ENCODE data around the gene STK40. TPM values are rescaled to one million over a fixed set of nuclear protein-coding genes. Genes with fewer than 3 reads are reported as not detected.

STK40 gene
- total and polyA plus RNA-seq, 2 donors from 2014 or later, result 30.9 to 39.2 TPM

- Histone ChIP-seq H3K27me3 (ENCODE audit: control insufficient read depth, insufficient read depth, low read length) (no peaks in the 10 kb centered on the region), H3K9me3 (ENCODE audit: control insufficient read depth in 2 of 3, insufficient read depth in 1 of 3, low read length in 3 of 3) (no peaks in the 10 kb centered on the region), H3K4me1 (ENCODE audit: control insufficient read depth in 2 of 3, insufficient read depth in 2 of 3, low read depth in 1 of 3, low read length in 3 of 3) (peaks cover 5 to 17% (median 15%) of the 10 kb centered on the region in 3 donors), H3K27ac (ENCODE audit: low read depth in 2 of 2, low read length in 2 of 2) (peak overlapping the region in 1 of 2 donors; percentile 2), H3K4me3 (ENCODE audit: low read length in 3 of 3) (no peak overlapping the region), H3K9ac (ENCODE audit: low read length in 3 of 3) (no peak overlapping the region), H3K36me3 (ENCODE audit: control insufficient read depth in 2 of 3, insufficient read depth in 3 of 3, low read length in 3 of 3) (no peaks in the 10 kb centered on the region)
- intact Hi-C loops (cut with DNase I), result no loop called here
- no peak for TF ChIP-seq CTCF (IDR thresholded peaks at IDR 0.05; ENCODE audit: borderline replicate concordance, extremely low read depth, insufficient read depth)
- no peak for FAIRE-seq
- DNase-seq, result peak in 3 of 5 donors; percentile 54 to 80 (median 75)
Measured at GRCh38 chr1:36326499-36326898, 59.2 kb downstream of the STK40 start.

GRCh38 chr1:36324353-36324703 lies 61.4 kb downstream of the STK40 start:
- Histone ChIP-seq H3K36me3 (ENCODE audit: control insufficient read depth in 2 of 3, insufficient read depth in 3 of 3, low read length in 3 of 3) (no peaks in the 10 kb centered on the region), H3K9me3 (ENCODE audit: control insufficient read depth in 2 of 3, insufficient read depth in 1 of 3, low read length in 3 of 3) (no peaks in the 10 kb centered on the region), H3K27ac (ENCODE audit: low read depth in 2 of 2, low read length in 2 of 2) (peak overlapping the region; percentile 71 to 87), H3K4me3 (ENCODE audit: low read length in 3 of 3) (peak overlapping the region in 2 of 3 donors; percentile 4 to 67), H3K4me1 (ENCODE audit: control insufficient read depth in 2 of 3, insufficient read depth in 2 of 3, low read depth in 1 of 3, low read length in 3 of 3) (peaks cover 5 to 19% (median 15%) of the 10 kb centered on the region in 3 donors), H3K9ac (ENCODE audit: low read length in 3 of 3) (peak overlapping the region; percentile 2 to 79 (median 43)), H3K27me3 (ENCODE audit: control insufficient read depth, insufficient read depth, low read length) (no peaks in the 10 kb centered on the region)
- no peak for DNase-seq
- intact Hi-C loops (cut with DNase I), result no loop called here
- no peak for FAIRE-seq
- TF ChIP-seq CTCF (IDR thresholded peaks at IDR 0.05; ENCODE audit: borderline replicate concordance, extremely low read depth, insufficient read depth), result no peak

- DNase-seq (peak; percentile 94 to 97 (median 96)), FAIRE-seq (no peak)
- H3K9ac ChIP-seq (ENCODE audit: low read length in 3 of 3), result peak within 1 kb of the TSS; percentile 26 to 79 (median 54)
- no peaks in the 10 kb centered on the region for H3K9me3 ChIP-seq (ENCODE audit: control insufficient read depth in 2 of 3, insufficient read depth in 1 of 3, low read length in 3 of 3)
- peak within 1 kb of the TSS; percentile 51 to 67 (median 53) for H3K4me3 ChIP-seq (ENCODE audit: low read length in 3 of 3)
- intact Hi-C loops (cut with DNase I), result no loop called here
- TF ChIP-seq CTCF (IDR thresholded peaks at IDR 0.05; ENCODE audit: borderline replicate concordance, extremely low read depth, insufficient read depth), result no peak
- H3K4me1 ChIP-seq (ENCODE audit: control insufficient read depth in 2 of 3, insufficient read depth in 2 of 3, low read depth in 1 of 3, low read length in 3 of 3), result peaks cover 5 to 17% (median 13%) of the 10 kb centered on the region in 3 donors
- no peaks in the 10 kb centered on the region for H3K27me3 ChIP-seq (ENCODE audit: control insufficient read depth, insufficient read depth, low read length)
- H3K36me3 ChIP-seq (ENCODE audit: control insufficient read depth in 2 of 3, insufficient read depth in 3 of 3, low read length in 3 of 3), result no peaks in the 10 kb centered on the region
- peak within 1 kb of the TSS; percentile 71 to 89 for H3K27ac ChIP-seq (ENCODE audit: low read depth in 2 of 2, low read length in 2 of 2)
Measured at GRCh38 chr1:36323636-36324352, 61.9 kb downstream of the STK40 start, which contains the start of gene EVA1B. TSS of gene EVA1B (minus strand) at chr1:36323645. CDS start at chr1:36323037, 608 bp downstream.
